ENCODE results near the gene PDIA5.

- TF ChIP-seq, protein P1, sequence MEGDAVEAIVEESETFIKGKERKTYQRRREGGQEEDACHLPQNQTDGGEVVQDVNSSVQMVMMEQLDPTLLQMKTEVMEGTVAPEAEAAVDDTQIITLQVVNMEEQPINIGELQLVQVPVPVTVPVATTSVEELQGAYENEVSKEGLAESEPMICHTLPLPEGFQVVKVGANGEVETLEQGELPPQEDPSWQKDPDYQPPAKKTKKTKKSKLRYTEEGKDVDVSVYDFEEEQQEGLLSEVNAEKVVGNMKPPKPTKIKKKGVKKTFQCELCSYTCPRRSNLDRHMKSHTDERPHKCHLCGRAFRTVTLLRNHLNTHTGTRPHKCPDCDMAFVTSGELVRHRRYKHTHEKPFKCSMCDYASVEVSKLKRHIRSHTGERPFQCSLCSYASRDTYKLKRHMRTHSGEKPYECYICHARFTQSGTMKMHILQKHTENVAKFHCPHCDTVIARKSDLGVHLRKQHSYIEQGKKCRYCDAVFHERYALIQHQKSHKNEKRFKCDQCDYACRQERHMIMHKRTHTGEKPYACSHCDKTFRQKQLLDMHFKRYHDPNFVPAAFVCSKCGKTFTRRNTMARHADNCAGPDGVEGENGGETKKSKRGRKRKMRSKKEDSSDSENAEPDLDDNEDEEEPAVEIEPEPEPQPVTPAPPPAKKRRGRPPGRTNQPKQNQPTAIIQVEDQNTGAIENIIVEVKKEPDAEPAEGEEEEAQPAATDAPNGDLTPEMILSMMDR (IDR thresholded peaks at IDR 0.05; ENCODE audit: low read length): no peak
- TF ChIP-seq EZH2 (optimal IDR thresholded peaks at IDR 0.05; ENCODE audit: low read depth, low read length) (no peak), EZH2phosphoT487 (IDR thresholded peaks at IDR 0.05; ENCODE audit: low read length) (no peak)
Measured at GRCh38 chr3:123044981-123045763, 21.7 kb upstream of the PDIA5 start.

Data from MM.1S (cell line).